Keratinocyte (primary cell): ENCODE measurements around the gene MYCBP2. TPM values are rescaled to one million over a fixed set of nuclear protein-coding genes. Genes with fewer than 3 reads are reported as not detected.

Experiments
- DNase-seq: peaks from one replicate; pipeline ENCODE4 v3.0.0-alpha.2; 2011; ENCODE audit warnings: low read depth, missing footprints, low spot score
- FAIRE-seq: peaks from 2 replicates; lab custom pipeline; 2011; peaks lifted over from hg19 to GRCh38; lab: Jason Lieb, UNC
- H2AFZ ChIP-seq: 2 replicates; pipeline ENCODE4 v1.6.0; 2012; ENCODE audit warnings: low read length, control low read depth, inconsistent platforms; ENCODE audit not compliant: control insufficient read depth
- H3K27ac ChIP-seq: 2 replicates; pipeline ENCODE4 v1.5.1; 2011; ENCODE audit warnings: low read length; ENCODE audit not compliant: control insufficient read depth, insufficient read depth
- H3K27me3 ChIP-seq: 3 replicates; pipeline ENCODE4 v1.6.0; 2011; ENCODE audit warnings: low read length; ENCODE audit not compliant: control insufficient read depth, insufficient read depth; ENCODE audit errors: extremely low read depth
- H3K36me3 ChIP-seq, 2 experiments: 2 replicates in 1 of 2; 3 replicates in 1 of 2; pipeline ENCODE4 v1.5.1; 2011; ENCODE audit warnings: low read length in 2 of 2, mild to moderate bottlenecking in 1 of 2; ENCODE audit not compliant: control insufficient read depth in 2 of 2, insufficient read depth in 2 of 2; ENCODE audit errors: extremely low read depth in 1 of 2
- H3K4me1 ChIP-seq: 3 replicates; pipeline ENCODE4 v1.5.1; 2011; ENCODE audit warnings: low read length; ENCODE audit not compliant: control insufficient read depth, insufficient read depth; ENCODE audit errors: extremely low read depth
- H3K4me2 ChIP-seq: 3 replicates; pipeline ENCODE4 v1.6.0; 2011; ENCODE audit warnings: low read depth, low read length; ENCODE audit not compliant: control insufficient read depth, insufficient read depth; ENCODE audit errors: extremely low read depth
- H3K4me3 ChIP-seq, 3 experiments: fragments of 200-600 bp in 1 of 3; sonication (generic) in 1 of 3; 2 replicates in 2 of 3; 3 replicates in 1 of 3; pipeline ENCODE4 v1.5.1; 2011 to 2016; ENCODE audit warnings: low read length in 3 of 3, mild to moderate bottlenecking in 3 of 3, control low read depth in 2 of 3, inconsistent platforms in 1 of 3, low read depth in 1 of 3, mixed read lengths in 1 of 3, mixed run types in 1 of 3, moderate library complexity in 1 of 3; ENCODE audit not compliant: control insufficient read depth in 2 of 3, insufficient read depth in 2 of 3; ENCODE audit errors: extremely low read depth in 1 of 3
- H3K79me2 ChIP-seq: 2 replicates; pipeline ENCODE4 v1.6.0; 2012; ENCODE audit warnings: low read length; ENCODE audit not compliant: control insufficient read depth, insufficient read depth
- H3K9ac ChIP-seq: 3 replicates; pipeline ENCODE4 v1.6.0; 2011; ENCODE audit warnings: low read length; ENCODE audit not compliant: control insufficient read depth, insufficient read depth; ENCODE audit errors: extremely low read depth
- H3K9me1 ChIP-seq: 3 replicates; pipeline ENCODE4 v1.6.0; 2011; ENCODE audit warnings: low read length; ENCODE audit not compliant: control insufficient read depth, insufficient read depth; ENCODE audit errors: extremely low read depth
- H3K9me3 ChIP-seq: 2 replicates; pipeline ENCODE4 v1.5.1; 2012; ENCODE audit warnings: low read depth, low read length; ENCODE audit not compliant: control insufficient read depth
- H4K20me1 ChIP-seq: 3 replicates; pipeline ENCODE4 v1.6.0; 2011; ENCODE audit warnings: low read length; ENCODE audit not compliant: control insufficient read depth, insufficient read depth; ENCODE audit errors: extremely low read depth
- CTCF ChIP-seq, 3 experiments: IDR thresholded peaks in 1 of 3; conservative IDR thresholded peaks in 1 of 3; optimal IDR thresholded peaks in 1 of 3; 2 replicates in 2 of 3; 3 replicates in 1 of 3; pipeline versions ENCODE3 to v1.5.1; 2011; ENCODE audit warnings: low read length in 3 of 3, mild to moderate bottlenecking in 3 of 3, moderate library complexity in 2 of 3, control low read depth in 1 of 3, inconsistent platforms in 1 of 3; ENCODE audit not compliant: insufficient read depth in 2 of 3; ENCODE audit errors: extremely low read depth in 1 of 3
- EZH2 ChIP-seq: IDR thresholded peaks from one replicate; pipeline ENCODE4 v1.6.1; 2012; ENCODE audit warnings: inconsistent platforms, mild to moderate bottlenecking, low read length, moderate library complexity
- dilution Hi-C: fragments of 300-500 bp; cut with MboI; formaldehyde crosslinking; loops from one replicate; pipeline ENCODE4 v1.7.0; 2020; ENCODE audit warnings: low sequenced_read_pairs; ENCODE audit not compliant: extremely low pct_ligation_motif_present
- polyA plus RNA-seq, 5 experiments: library from polyadenylated mRNA; depleted of rRNA in 3 of 5; stranded (reverse) in 3 of 5; stranded (forward) in 1 of 5; unstranded in 1 of 5; fragments of >200 nt; gene quantifications; 1 replicate in 1 of 5; 2 replicates in 3 of 5; 3 replicates in 1 of 5; pipeline versions ENCODE4 v1.2.1 to v1.2.3, GENCODE V29; 2011 to 2012; ENCODE audit warnings: missing spikeins in 2 of 5, low read depth in 1 of 5, low replicate concordance in 1 of 5

MYCBP2 gene
- polyA plus RNA-seq, 1 donor (not counting 4 experiments of a cell fraction or from before 2014, with no cell fraction given): 43.8 TPM

- DNase-seq (no peak), FAIRE-seq (no peak)
- dilution Hi-C loops: no loop called here
- H3K27me3 ChIP-seq: no peaks in the 10 kb centered on the region
- H2AFZ ChIP-seq: no peak overlapping the region
- no peak overlapping the region for H3K27ac ChIP-seq
- H3K79me2 ChIP-seq: no peaks in the 10 kb centered on the region
- no peak overlapping the region for H3K9ac ChIP-seq
- H3K4me2 ChIP-seq: no peak overlapping the region
- H3K4me1 ChIP-seq: no peaks in the 10 kb centered on the region
- no peak for TF ChIP-seq EZH2
- no peak for TF ChIP-seq CTCF (optimal IDR thresholded peaks at IDR 0.05 in 1 of 3, IDR thresholded peaks at IDR 0.05 in 1 of 3, conservative IDR thresholded peaks at IDR 0.05 in 1 of 3; ENCODE audit: extremely low read depth in 1 of 3, insufficient read depth in 2 of 3, low read length in 3 of 3)
- H3K9me3 ChIP-seq: no peaks in the 10 kb centered on the region
- H3K9me1 ChIP-seq: no peaks in the 10 kb centered on the region
- no peaks in the 10 kb centered on the region for H4K20me1 ChIP-seq
- H3K4me3 ChIP-seq: no peak overlapping the region
- peaks cover 12 to 16% of the 10 kb centered on the region in 2 experiments for H3K36me3 ChIP-seq
Measured at GRCh38 chr13:77095288-77095687, 231.6 kb downstream of the MYCBP2 start.

GRCh38 chr13:77094773-77095172, 232.1 kb downstream of the MYCBP2 start:
- no peak overlapping the region for H3K27ac ChIP-seq
- H3K4me1 ChIP-seq: no peaks in the 10 kb centered on the region
- no peaks in the 10 kb centered on the region for H3K79me2 ChIP-seq
- H3K36me3 ChIP-seq: peaks cover 12 to 16% of the 10 kb centered on the region in 2 experiments
- FAIRE-seq: no peak
- no peaks in the 10 kb centered on the region for H4K20me1 ChIP-seq
- H3K9me3 ChIP-seq: no peaks in the 10 kb centered on the region
- no peak for DNase-seq
- H3K27me3 ChIP-seq: no peaks in the 10 kb centered on the region
- no peak overlapping the region for H2AFZ ChIP-seq
- H3K9ac ChIP-seq: no peak overlapping the region
- dilution Hi-C loops: no loop called here
- no peaks in the 10 kb centered on the region for H3K9me1 ChIP-seq
- no peak overlapping the region for H3K4me2 ChIP-seq
- TF ChIP-seq CTCF (optimal IDR thresholded peaks at IDR 0.05 in 1 of 3, IDR thresholded peaks at IDR 0.05 in 1 of 3, conservative IDR thresholded peaks at IDR 0.05 in 1 of 3; ENCODE audit: extremely low read depth in 1 of 3, insufficient read depth in 2 of 3, low read length in 3 of 3) (no peak), EZH2 (no peak)
- no peak overlapping the region for H3K4me3 ChIP-seq
